Measurements from ENCODE around the gene DAAM2. TPM values are rescaled to one million over a fixed set of nuclear protein-coding genes. Genes with fewer than 3 reads are reported as not detected.

The DAAM2 gene
- total RNA-seq, 1 experiment from 2014 or later, result not detected

DNA sequence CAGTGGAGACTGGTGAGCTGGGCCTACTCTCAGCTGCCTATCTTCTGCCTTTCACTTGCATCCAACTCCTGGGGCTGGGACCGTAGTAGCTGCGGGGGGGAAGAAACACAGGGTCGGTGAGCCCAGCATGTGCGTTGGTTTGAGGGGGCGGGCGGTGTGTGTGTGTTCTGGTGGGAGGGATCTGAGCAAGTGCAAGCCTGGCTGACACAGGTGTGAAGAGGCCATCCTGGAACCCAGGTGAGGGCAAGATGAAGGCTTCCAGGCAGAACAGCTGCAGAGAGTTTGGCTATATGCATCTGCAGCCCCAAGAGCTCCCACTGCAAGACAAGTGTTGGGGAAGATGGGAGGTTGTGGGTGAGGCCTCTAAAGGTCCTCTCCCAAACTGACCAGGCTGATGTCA, 111.5 kb downstream of the DAAM2 start:
- POLR2A ChIA-PET, result no interaction called here
- Mint-ChIP-seq H3K27me3 (ENCODE audit: insufficient read depth, unreplicated experiment) (no peaks in the 10 kb centered on the region), H3K27ac (ENCODE audit: low read depth, unreplicated experiment) (no peak overlapping the region), H3K4me1 (ENCODE audit: insufficient read depth, unreplicated experiment) (no peaks in the 10 kb centered on the region), H3K36me3 (ENCODE audit: insufficient read depth, unreplicated experiment) (peaks cover 11% of the 10 kb centered on the region), H3K9me3 (ENCODE audit: unreplicated experiment) (no peaks in the 10 kb centered on the region), H3K4me3 (ENCODE audit: unreplicated experiment) (no peak overlapping the region)
- TF ChIP-seq, protein P1, sequence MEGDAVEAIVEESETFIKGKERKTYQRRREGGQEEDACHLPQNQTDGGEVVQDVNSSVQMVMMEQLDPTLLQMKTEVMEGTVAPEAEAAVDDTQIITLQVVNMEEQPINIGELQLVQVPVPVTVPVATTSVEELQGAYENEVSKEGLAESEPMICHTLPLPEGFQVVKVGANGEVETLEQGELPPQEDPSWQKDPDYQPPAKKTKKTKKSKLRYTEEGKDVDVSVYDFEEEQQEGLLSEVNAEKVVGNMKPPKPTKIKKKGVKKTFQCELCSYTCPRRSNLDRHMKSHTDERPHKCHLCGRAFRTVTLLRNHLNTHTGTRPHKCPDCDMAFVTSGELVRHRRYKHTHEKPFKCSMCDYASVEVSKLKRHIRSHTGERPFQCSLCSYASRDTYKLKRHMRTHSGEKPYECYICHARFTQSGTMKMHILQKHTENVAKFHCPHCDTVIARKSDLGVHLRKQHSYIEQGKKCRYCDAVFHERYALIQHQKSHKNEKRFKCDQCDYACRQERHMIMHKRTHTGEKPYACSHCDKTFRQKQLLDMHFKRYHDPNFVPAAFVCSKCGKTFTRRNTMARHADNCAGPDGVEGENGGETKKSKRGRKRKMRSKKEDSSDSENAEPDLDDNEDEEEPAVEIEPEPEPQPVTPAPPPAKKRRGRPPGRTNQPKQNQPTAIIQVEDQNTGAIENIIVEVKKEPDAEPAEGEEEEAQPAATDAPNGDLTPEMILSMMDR (IDR thresholded peaks at IDR 0.05; ENCODE audit: unreplicated experiment), result no peak
- no TSS peak for BruUV-seq (replicated peaks)
- no peak for DNase-seq (ENCODE audit: unreplicated experiment)
- intact Hi-C loops (cut with micrococcal nuclease), result loop anchor here (10.0 kb wide), 1 partner anchor 699 kb away; no protein-coding TSS in a partner anchor
- CTCF ChIA-PET, result interaction anchor here (0.6 to 1.8 kb wide), 2 partner anchors 12 to 486 kb away, joined by 3 to 5 read pairs; no protein-coding TSS in a partner anchor

DNA sequence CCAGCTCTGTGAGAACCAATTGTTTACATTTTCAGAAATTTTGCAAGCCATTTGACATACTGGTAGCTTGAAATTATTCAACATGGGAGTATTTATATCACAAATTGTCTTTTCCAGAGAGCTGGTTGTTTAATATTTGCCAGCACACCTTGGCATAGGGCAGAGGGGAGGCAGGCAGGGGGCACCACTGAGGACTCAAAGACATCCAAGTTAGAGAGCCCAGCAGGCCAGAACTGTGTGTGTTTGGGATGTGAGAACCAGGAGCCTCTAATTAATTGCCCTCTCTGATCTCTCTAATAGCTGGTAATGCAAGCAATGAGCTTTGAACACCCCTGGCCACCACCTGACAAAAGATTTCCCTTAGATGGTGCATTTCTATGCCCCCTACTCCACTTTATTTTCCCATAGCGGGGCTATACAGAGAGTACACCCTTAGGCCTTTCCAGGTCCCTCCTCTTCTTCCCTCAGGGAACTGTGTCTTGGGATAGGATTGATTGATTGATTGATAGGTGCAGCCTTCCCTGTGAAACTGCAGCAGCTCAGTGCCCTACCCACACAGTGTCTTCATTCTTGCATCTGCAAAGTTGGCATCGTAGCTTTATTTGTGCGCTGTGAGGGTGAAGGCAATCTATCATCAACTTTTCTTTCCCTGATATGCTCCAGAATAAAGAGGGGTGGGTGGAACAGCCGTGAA, 112.9 kb downstream of the DAAM2 start:
- Mint-ChIP-seq H3K4me1 (ENCODE audit: insufficient read depth, unreplicated experiment) (no peaks in the 10 kb centered on the region), H3K4me3 (ENCODE audit: unreplicated experiment) (no peak overlapping the region), H3K36me3 (ENCODE audit: insufficient read depth, unreplicated experiment) (peaks cover 11% of the 10 kb centered on the region), H3K27me3 (ENCODE audit: insufficient read depth, unreplicated experiment) (no peaks in the 10 kb centered on the region), H3K27ac (ENCODE audit: low read depth, unreplicated experiment) (no peak overlapping the region), H3K9me3 (ENCODE audit: unreplicated experiment) (no peaks in the 10 kb centered on the region)
- TF ChIP-seq, protein P1 (IDR thresholded peaks at IDR 0.05; ENCODE audit: unreplicated experiment), result no peak
- intact Hi-C loops (cut with micrococcal nuclease), result loop anchor here (10.0 kb wide), 1 partner anchor 700 kb away; no protein-coding TSS in a partner anchor
- ChIA-PET POLR2A (no interaction called here), CTCF (interaction anchor here (0.6 to 1.2 kb wide), 2 partner anchors 12 to 14 kb away, joined by 4 to 5 read pairs; no protein-coding TSS in a partner anchor)
- no peak for DNase-seq (ENCODE audit: unreplicated experiment)
- no TSS peak for BruUV-seq (replicated peaks)

DNA sequence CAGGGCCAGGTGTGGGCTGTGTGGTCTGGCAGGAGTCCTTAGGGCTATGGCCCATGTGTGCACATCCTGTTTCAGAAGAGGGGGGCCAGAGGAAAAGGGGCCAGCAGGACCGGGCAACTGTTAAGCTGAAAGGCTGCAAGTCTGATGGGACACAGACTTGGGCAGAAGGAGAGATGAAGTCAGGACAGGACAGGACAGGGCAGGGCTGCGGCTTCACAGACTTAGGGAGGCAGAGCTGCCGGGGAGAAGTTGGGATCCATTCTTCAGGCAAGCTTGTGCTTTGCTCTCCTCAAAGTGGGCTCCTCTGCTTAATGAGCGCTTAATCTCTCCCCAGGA, 113.4 kb downstream of the DAAM2 start:
- CTCF ChIA-PET, result interaction anchor here (0.6 to 1.2 kb wide), 4 partner anchors 12 to 323 kb away, joined by 3 to 5 read pairs (median 4); no protein-coding TSS in a partner anchor
- peaks cover 11% of the 10 kb centered on the region for H3K36me3 Mint-ChIP-seq (ENCODE audit: insufficient read depth, unreplicated experiment)

DNA sequence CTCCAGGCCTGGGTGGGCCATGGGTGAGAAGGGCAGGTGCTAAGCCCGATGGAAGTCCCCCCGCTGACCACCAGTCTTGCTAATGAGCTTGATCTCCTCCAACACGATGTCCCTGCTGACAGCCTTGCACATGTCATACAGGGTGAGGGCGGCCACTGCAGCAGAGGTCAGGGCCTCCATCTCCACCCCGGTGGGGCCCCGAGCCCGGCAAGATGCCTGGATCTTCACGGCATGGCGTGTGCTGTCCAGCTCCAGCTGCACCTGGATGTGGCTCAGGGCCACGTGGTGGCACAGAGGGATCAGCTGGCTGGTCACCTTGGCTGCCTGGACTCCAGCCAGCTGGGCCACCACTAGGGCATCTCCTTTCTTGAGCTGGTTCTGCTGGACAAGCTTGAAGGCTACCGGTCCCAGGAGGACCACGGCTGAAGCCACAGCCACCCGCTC, 114.2 kb downstream of the DAAM2 start:
- H3K4me3 Mint-ChIP-seq (ENCODE audit: unreplicated experiment), result no peak overlapping the region
- ChIA-PET CTCF (interaction anchor here (0.6 to 1.1 kb wide), 4 partner anchors 12 to 940 kb away, joined by 3 to 4 read pairs (median 3); no protein-coding TSS in a partner anchor), POLR2A (no interaction called here)
- H3K27ac Mint-ChIP-seq (ENCODE audit: low read depth, unreplicated experiment), result no peak overlapping the region
- H3K9me3 Mint-ChIP-seq (ENCODE audit: unreplicated experiment), result no peaks in the 10 kb centered on the region
- peaks cover 11% of the 10 kb centered on the region for H3K36me3 Mint-ChIP-seq (ENCODE audit: insufficient read depth, unreplicated experiment)
- DNase-seq (ENCODE audit: unreplicated experiment), result no peak
- H3K4me1 Mint-ChIP-seq (ENCODE audit: insufficient read depth, unreplicated experiment), result no peaks in the 10 kb centered on the region
- TF ChIP-seq, protein P1 (IDR thresholded peaks at IDR 0.05; ENCODE audit: unreplicated experiment), result no peak
- H3K27me3 Mint-ChIP-seq (ENCODE audit: insufficient read depth, unreplicated experiment), result no peaks in the 10 kb centered on the region
- intact Hi-C loops (cut with micrococcal nuclease), result loop anchor here (10.0 kb wide), 1 partner anchor 702 kb away; no protein-coding TSS in a partner anchor
- no TSS peak for BruUV-seq (replicated peaks)

More for the DNA sequence above, 113.4 kb downstream of the DAAM2 start:
- POLR2A ChIA-PET, result no interaction called here
- no peak for DNase-seq (ENCODE audit: unreplicated experiment)
- no TSS peak for BruUV-seq (replicated peaks)
- H3K4me3 Mint-ChIP-seq (ENCODE audit: unreplicated experiment), result no peak overlapping the region
- intact Hi-C loops (cut with micrococcal nuclease), result loop anchor here (10.0 kb wide), 1 partner anchor 701 kb away; no protein-coding TSS in a partner anchor
- H3K4me1 Mint-ChIP-seq (ENCODE audit: insufficient read depth, unreplicated experiment), result no peaks in the 10 kb centered on the region
- H3K27me3 Mint-ChIP-seq (ENCODE audit: insufficient read depth, unreplicated experiment), result no peaks in the 10 kb centered on the region
- H3K27ac Mint-ChIP-seq (ENCODE audit: low read depth, unreplicated experiment), result no peak overlapping the region
- no peaks in the 10 kb centered on the region for H3K9me3 Mint-ChIP-seq (ENCODE audit: unreplicated experiment)
- TF ChIP-seq, protein P1 (IDR thresholded peaks at IDR 0.05; ENCODE audit: unreplicated experiment), result no peak
